WI38 (cell line): ENCODE measurements around the gene UBXN1.
A peak's percentile ranks its signal among the peaks of the same experiment; 100 is the strongest.

Experiments used
- H3K4me3 ChIP-seq: 2 replicates; pipeline ENCODE4 v1.5.1; 2011; ENCODE audit warnings: low read depth, mild to moderate bottlenecking, control low read depth, low read length
- TF ChIP-seq, protein P1 (sequence below): IDR thresholded peaks from 2 replicates; pipeline ENCODE4 v1.5.1; 2012; ENCODE audit warnings: low read depth, mild to moderate bottlenecking, control low read depth, low read length

Gene UBXN1

DNA sequence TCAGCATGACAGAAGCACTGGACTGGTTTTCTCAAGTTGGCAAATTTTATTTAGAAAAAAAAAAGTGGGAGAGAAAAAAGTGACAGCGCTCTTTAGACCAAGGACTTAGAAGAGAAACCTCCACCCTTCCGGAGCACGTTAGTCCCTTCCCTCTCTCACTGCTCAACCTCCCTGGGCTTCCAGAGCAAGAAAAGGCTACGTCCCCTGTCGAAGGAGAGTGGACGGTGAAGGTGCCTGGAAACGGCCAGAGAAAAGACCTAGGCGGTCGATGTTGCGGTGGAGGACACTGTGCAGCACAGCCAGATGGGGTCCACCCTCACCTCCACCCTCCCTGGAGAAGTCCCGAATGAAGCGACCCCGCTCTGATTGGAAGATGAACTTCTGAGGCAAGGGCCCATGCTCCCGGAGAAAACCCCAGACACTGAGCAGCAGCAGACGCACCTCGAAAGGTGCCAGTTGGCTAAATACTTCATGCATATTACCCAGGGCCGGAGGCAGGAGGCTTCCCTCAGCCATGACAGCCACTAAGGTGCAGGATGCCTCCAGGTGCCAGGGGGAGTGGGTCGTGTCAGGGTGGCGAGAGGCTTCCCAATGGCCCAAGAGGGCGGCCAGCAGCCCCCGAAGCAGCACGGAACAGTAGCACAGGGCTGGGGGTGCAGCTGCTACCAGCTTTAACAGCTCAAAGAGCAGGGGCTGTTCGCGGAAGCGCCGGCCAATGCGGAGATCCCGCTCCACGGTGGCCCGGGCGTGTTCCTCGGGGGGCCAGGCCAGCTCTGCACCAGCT is 31.9 kb downstream of the UBXN1 start:
- H3K4me3 ChIP-seq: no peak overlapping the region
- TF ChIP-seq, protein P1, sequence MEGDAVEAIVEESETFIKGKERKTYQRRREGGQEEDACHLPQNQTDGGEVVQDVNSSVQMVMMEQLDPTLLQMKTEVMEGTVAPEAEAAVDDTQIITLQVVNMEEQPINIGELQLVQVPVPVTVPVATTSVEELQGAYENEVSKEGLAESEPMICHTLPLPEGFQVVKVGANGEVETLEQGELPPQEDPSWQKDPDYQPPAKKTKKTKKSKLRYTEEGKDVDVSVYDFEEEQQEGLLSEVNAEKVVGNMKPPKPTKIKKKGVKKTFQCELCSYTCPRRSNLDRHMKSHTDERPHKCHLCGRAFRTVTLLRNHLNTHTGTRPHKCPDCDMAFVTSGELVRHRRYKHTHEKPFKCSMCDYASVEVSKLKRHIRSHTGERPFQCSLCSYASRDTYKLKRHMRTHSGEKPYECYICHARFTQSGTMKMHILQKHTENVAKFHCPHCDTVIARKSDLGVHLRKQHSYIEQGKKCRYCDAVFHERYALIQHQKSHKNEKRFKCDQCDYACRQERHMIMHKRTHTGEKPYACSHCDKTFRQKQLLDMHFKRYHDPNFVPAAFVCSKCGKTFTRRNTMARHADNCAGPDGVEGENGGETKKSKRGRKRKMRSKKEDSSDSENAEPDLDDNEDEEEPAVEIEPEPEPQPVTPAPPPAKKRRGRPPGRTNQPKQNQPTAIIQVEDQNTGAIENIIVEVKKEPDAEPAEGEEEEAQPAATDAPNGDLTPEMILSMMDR: no peak

DNA sequence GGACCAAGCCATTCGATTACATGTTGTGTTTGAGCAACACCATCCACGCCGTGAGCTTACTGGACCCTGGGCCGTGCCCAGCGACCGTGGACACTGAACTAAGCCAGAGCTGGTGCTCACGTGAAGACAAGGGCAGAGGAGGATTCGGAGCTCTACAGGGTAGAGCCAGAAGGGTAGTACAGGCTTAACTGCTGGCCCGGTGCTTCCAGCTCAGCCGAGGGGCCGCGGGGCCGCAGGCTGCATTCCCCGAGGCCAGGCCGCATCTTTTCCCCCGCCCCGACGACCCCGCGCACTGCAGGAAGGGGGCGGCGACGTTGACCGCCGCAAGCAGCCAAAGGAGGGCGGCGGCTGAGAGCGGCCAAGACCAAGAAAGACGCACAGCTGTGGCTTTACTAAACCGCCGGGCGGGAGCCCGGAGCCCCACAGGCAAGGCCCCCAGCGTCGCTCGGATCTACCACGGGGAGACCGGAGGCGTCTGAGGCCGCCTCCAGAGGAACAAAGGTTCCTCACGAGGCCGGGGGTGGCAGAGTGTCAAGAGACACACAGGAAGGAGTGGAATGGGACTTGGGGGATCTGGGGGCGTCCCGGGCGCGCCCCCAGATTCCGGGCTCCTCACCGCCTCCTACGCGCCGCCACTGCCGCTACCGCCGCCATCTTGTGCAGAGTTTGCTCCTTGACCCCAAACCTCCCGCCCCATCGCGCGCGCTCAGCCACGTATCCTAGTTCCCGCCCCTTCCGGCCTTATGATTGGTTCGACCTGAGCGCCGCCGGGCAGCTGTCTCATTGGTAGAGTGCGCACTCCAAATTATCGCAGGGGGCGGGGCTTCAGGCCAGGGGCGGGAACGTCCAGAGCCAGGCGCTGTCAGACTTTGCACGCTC is 32.7 kb downstream of the UBXN1 start, which contains the start of gene GANAB:
TSS of gene GANAB (minus strand) at position 668 of the 879 bp plus-strand sequence. CDS start at position 654, 14 bp downstream.
- peak within 1 kb of the TSS; percentile 96 for H3K4me3 ChIP-seq

DNA sequence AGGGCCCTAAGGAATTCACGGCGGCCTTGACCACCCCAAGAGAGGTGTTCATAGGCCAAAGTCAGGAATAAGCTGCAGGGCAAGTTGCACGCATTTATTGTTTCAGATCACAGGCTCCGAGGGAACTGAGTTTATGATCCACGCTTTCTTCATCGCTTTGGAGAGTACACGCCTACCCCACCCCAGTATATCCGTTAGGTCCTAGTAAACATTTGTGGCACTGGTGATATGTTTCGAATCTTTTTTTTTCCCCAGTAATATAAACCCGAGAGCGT is 33.3 kb downstream of the UBXN1 start:
- peak overlapping the region; percentile 96 for H3K4me3 ChIP-seq
- TF ChIP-seq, protein P1: no peak

More for the DNA sequence above, 32.7 kb downstream of the UBXN1 start, which contains the start of gene GANAB:
- TF ChIP-seq, protein P1: no peak

DNA sequence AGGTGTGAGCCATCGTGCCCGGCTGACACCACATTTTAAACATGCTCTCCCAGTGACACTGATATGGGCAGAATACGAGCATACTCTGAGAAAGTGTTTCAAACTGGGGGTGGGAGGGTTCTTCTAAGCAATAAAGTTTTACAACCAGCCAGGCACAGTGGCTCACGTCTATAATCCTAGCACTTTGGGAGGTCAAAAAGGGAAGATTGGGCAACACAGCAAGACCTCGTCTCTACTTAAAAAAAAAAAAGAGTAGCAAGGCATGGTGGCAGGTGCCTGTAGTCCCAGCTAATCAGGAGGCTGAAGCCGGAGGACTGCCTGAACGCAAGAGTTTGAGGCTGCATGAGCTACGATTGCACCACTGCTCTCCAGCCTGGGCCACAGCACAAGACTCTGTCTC is 34.7 kb downstream of the UBXN1 start:
- H3K4me3 ChIP-seq: no peak overlapping the region
- TF ChIP-seq, protein P1: no peak

DNA sequence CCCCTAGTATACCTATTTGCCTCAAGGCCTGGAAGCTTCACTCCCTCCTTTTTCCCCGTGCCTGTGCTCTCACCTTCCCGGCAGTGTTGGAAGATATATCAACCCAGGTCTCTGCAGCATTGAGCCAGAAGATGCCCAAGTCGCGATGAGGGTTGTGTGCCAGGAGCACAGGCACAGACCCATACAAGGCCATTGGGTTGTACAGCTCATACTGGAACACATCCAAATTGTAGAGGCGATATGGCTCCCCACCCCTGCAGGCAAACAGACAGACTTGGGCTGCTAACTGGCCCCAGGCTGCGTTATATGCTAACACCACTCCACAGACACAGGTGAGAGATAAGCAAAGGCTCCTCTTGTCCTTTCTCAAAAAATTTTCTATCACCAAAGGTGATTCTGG is 46.4 kb downstream of the UBXN1 start:
- TF ChIP-seq, protein P1: no peak

DNA sequence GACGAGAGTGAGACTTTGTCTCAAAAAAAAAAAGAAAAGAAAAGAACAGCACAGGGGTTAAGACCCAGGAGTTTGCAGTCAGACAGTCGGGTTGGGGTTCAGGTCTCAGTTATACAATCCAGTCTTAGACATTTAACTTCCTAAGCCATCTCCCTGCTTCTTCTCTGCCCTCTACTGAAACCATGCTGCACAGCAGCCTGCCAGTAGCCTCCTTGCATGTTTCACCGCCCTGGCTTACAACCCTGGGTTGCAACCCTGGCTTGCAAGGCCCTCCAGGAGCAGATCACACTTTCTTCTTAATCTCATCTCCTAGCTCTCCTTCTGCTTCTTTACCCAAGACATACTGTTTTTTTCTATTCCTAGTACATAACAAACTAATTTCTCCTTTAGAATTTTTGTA is 51.2 kb downstream of the UBXN1 start:
- no peak overlapping the region for H3K4me3 ChIP-seq
- TF ChIP-seq, protein P1: no peak

More for the DNA sequence above, 46.4 kb downstream of the UBXN1 start:
- no peak overlapping the region for H3K4me3 ChIP-seq
